ENCODE results near the gene PFKL.

DNA sequence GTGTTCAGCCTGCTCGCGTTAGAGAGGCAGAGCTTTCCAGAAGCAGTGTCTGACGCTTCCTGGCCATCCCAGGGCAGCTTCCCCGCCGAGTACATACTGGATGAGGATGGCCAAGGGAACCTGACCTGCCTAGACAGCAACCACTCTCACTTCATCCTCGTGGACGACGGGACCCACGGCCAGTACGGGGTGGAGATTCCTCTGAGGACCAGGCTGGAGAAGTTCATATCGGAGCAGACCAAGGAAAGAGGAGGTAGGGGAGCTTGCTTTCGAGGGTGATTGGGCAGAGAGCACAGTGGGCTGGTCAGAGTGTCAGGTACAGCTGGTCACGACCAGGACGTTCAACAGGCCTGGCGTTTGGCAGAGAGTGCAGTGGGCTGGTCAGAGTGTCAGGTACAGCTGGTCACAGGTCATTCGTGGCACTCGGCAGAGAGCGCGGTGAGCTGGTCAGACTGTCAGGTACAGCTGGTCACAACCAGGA lies 75.9 kb downstream of the PFKL start:
- no peak for TF ChIP-seq POLR2AphosphoS5 (IDR thresholded peaks at IDR 0.05; ENCODE audit: low read depth, low read length)
- TF ChIP-seq POLR2A (IDR thresholded peaks at IDR 0.05; ENCODE audit: low read depth, low read length), result no peak
- TF ChIP-seq SPI1 (IDR thresholded peaks at IDR 0.05; ENCODE audit: low read depth, low read length), result no peak
- TF ChIP-seq PAX5 (IDR thresholded peaks at IDR 0.05; ENCODE audit: insufficient read depth, low read length, severe bottlenecking), result no peak
- TF ChIP-seq TAF1 (IDR thresholded peaks at IDR 0.05; ENCODE audit: low read depth, low read length), result no peak

Data from GM12891 (cell line).